CD4-positive, alpha-beta T cell treated with Interleukin-2 at 100 ng/mL for 4 hours (primary cell): ENCODE measurements around the gene RREB1.

ENCODE experiments used
- DNase-seq: peaks from one replicate; pipeline ENCODE4 v3.0.0-alpha.2; 2020; ENCODE audit warnings: low spot score

Gene RREB1

GRCh38 chr6:7296602-7297001 is 188.8 kb downstream of the RREB1 start:
- no peak for DNase-seq

- no peak for DNase-seq
These were observed 190.4 kb downstream of the RREB1 start for GRCh38 chr6:7298113-7298512.

- DNase-seq = no peak
These were observed 193.2 kb downstream of the RREB1 start for GRCh38 chr6:7300926-7301325.
